GM13977 (cell line): ENCODE measurements around the gene IKZF1.

ENCODE experiments used
- DNase-seq: peaks from one replicate; pipeline ENCODE4 v3.0.0; 2012; ENCODE audit warnings: low spot score
- CTCF ChIP-seq: IDR thresholded peaks from 2 replicates; pipeline ENCODE4 v1.5.1; 2012; ENCODE audit warnings: mild to moderate bottlenecking, control low read depth; ENCODE audit not compliant: insufficient read depth; ENCODE audit errors: extremely low read depth, missing control alignments
- in situ Hi-C: fragments of 300-500 bp; cut with MboI; formaldehyde crosslinking; loops from one replicate; pipeline ENCODE4 v1.12.0; 2022; ENCODE audit warnings: low sequenced_read_pairs, low pct_unique_long_range_greater_than_20kb, mixed read lengths, inconsistent platforms; ENCODE audit not compliant: unreplicated experiment

The IKZF1 gene

DNA sequence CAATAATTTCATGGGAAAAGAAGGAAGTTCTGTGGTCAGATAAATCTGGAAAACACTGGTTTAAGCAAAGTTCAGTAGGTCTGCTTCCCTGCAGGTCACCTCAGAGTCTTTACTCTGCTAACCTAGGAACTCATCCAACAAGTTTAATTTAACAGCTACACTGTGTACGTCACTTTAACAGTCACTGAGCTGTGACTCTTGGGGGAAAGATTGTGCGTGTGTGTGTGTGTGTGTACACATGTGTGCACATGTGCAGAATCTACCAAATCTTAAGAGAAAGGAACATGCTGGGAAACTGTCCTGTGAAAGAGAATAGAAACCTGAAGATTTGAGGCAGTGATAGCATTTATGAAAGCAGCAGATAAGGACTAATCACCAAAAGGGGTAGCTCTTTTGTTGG, 62.6 kb downstream of the IKZF1 start:
- in situ Hi-C loops = loop anchor here (10.0 to 25.0 kb wide), 2 partner anchors 62 to 230 kb away; partner anchors contain the start of gene IKZF1
- DNase-seq = no peak
- no peak for TF ChIP-seq CTCF

GRCh38 chr7:50367570-50367969, 63.1 kb downstream of the IKZF1 start:
- in situ Hi-C loops = loop anchor here (10.0 to 25.0 kb wide), 2 partner anchors 63 to 230 kb away; partner anchors contain the start of gene IKZF1
- no peak for TF ChIP-seq CTCF
- DNase-seq = no peak

GRCh38 chr7:50368366-50368765, 63.9 kb downstream of the IKZF1 start:
- DNase-seq = no peak
- in situ Hi-C loops = loop anchor here (10.0 to 25.0 kb wide), 2 partner anchors 64 to 231 kb away; partner anchors contain the start of gene IKZF1
- no peak for TF ChIP-seq CTCF

- in situ Hi-C loops = loop anchor here (10.0 to 25.0 kb wide), 2 partner anchors 65 to 232 kb away; partner anchors contain the start of gene IKZF1
- DNase-seq = peak; percentile 43
- peak; percentile 72 for TF ChIP-seq CTCF
Measured at GRCh38 chr7:50369143-50370026, 64.9 kb downstream of the IKZF1 start.

- TF ChIP-seq CTCF = no peak
- in situ Hi-C loops = loop anchor here (25.0 kb wide), 1 partner anchor 234 kb away; no protein-coding TSS in a partner anchor
- DNase-seq = no peak
Measured at GRCh38 chr7:50370884-50371283, 66.4 kb downstream of the IKZF1 start.

DNA sequence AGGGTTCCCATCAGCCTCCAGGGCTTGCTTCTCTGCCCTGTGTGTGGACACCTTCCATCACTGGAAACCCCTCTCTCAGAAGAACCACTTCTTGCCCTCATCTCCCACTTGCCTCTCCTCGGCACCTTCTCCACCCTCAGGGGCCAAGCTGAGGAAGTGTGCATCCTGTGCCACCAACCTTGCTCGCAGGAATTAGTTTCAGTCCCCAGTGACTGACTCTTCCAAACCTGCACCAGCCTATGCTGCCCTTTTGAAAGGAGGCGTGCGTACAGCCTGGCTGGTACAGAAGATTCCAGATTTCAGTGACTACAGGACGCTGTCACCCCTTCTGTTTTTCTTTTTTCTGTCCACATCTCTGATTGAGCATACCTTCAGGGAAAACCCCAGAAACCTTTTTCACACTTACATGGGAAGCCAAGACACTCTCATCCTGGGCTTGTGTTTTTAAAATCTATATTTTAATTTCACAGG, 67.1 kb downstream of the IKZF1 start:
- no peak for DNase-seq
- in situ Hi-C loops = loop anchor here (25.0 kb wide), 1 partner anchor 234 kb away; no protein-coding TSS in a partner anchor
- no peak for TF ChIP-seq CTCF
